Caco-2 (cell line): Measurements from ENCODE around the gene TEDC2. TPM values are rescaled to one million over a fixed set of nuclear protein-coding genes. Genes with fewer than 3 reads are reported as not detected.

Source experiments
- BruUV-seq: library from RNA; stranded (reverse); fragments of 400-500 nt; replicated peaks from 2 replicates; lab custom pipeline; 2021; lab: Mats Ljungman, UMichigan
- CTCF ChIA-PET: fragments of 300-600 bp; sonication (Branson Sonifier 250); formaldehyde crosslinking; loops from one replicate; lab custom pipeline; 2022; ENCODE audit warnings: antibody characterized with exemption; lab: Charles Lee
- POLR2A ChIA-PET: fragments of 300-600 bp; sonication (Branson Sonifier 250); formaldehyde crosslinking; loops from one replicate; lab custom pipeline; 2022; ENCODE audit warnings: antibody characterized with exemption; lab: Charles Lee
- DNase-seq, 2 experiments: peaks; one replicate each; pipeline versions ENCODE4 v3.0.0 to v3.0.0-alpha.2; 2020 to 2022
- H3K27me3 ChIP-seq: replicated peaks from 2 replicates; pipeline ENCODE4 v1.6.0; 2011; ENCODE audit warnings: low read length; ENCODE audit not compliant: control insufficient read depth, insufficient read depth
- H3K36me3 ChIP-seq: 2 replicates; pipeline ENCODE4 v1.5.1; 2011; ENCODE audit warnings: low read length; ENCODE audit not compliant: control insufficient read depth, insufficient read depth
- H3K4me1 ChIP-seq: fragments of 250-450 bp; sonication (Bioruptor Pico); 2 replicates; pipeline ENCODE4 v1.5.1; 2020; ENCODE audit warnings: mild to moderate bottlenecking
- H3K4me3 ChIP-seq: 2 replicates; pipeline ENCODE4 v1.5.1; 2011; ENCODE audit warnings: low read depth, mild to moderate bottlenecking, control low read depth, low read length
- H3K9me3 ChIP-seq: fragments of 250-450 bp; sonication (Bioruptor Pico); 2 replicates; pipeline ENCODE4 v1.5.1; 2020; ENCODE audit warnings: mild to moderate bottlenecking, moderate library complexity
- H3K27ac Mint-ChIP-seq: one replicate; pipeline ENCODE4 v1.8.0; 2022; ENCODE audit warnings: mixed read lengths; ENCODE audit not compliant: unreplicated experiment
- H3K27me3 Mint-ChIP-seq: one replicate; pipeline ENCODE4 v1.8.0; 2022; ENCODE audit warnings: mixed read lengths; ENCODE audit not compliant: insufficient read depth, unreplicated experiment
- H3K36me3 Mint-ChIP-seq: one replicate; pipeline ENCODE4 v1.8.0; 2022; ENCODE audit warnings: mild to moderate bottlenecking, mixed read lengths; ENCODE audit not compliant: insufficient read depth, unreplicated experiment
- H3K4me1 Mint-ChIP-seq: one replicate; pipeline ENCODE4 v1.8.0; 2022; ENCODE audit warnings: low read depth, mixed read lengths; ENCODE audit not compliant: unreplicated experiment
- H3K4me3 Mint-ChIP-seq: one replicate; pipeline ENCODE4 v1.8.0; 2022; ENCODE audit warnings: mild to moderate bottlenecking, moderate library complexity, mixed read lengths; ENCODE audit not compliant: unreplicated experiment
- H3K9me3 Mint-ChIP-seq: one replicate; pipeline ENCODE4 v1.8.0; 2022; ENCODE audit warnings: mixed read lengths; ENCODE audit not compliant: unreplicated experiment
- intact Hi-C: fragments of 100-400 bp; cut with micrococcal nuclease; formaldehyde crosslinking; loops from one replicate; pipeline ENCODE4 v1.10.0; 2022; ENCODE audit not compliant: unreplicated experiment
- total RNA-seq: library from RNA; stranded (reverse); gene quantifications from 2 replicates; pipeline ENCODE4 v1.2.3, GENCODE V29; 2022
- TF ChIP-seq, protein P1 (sequence below), 2 experiments: fragments of 200-600 bp in 1 of 2; IDR thresholded peaks; 1 replicate in 1 of 2; 2 replicates in 1 of 2; pipeline versions ENCODE4 v1.5.1 to v1.8.0; 2011 to 2022; ENCODE audit warnings: antibody characterized with exemption in 1 of 2, control low read depth in 1 of 2, inconsistent platforms in 1 of 2, low read depth in 1 of 2, low read length in 1 of 2, mild to moderate bottlenecking in 1 of 2, moderate library complexity in 1 of 2; ENCODE audit not compliant: insufficient read depth in 1 of 2, severe bottlenecking in 1 of 2, unreplicated experiment in 1 of 2

The TEDC2 gene
- total RNA-seq, 1 experiment from 2014 or later, result 29.0 TPM

DNA sequence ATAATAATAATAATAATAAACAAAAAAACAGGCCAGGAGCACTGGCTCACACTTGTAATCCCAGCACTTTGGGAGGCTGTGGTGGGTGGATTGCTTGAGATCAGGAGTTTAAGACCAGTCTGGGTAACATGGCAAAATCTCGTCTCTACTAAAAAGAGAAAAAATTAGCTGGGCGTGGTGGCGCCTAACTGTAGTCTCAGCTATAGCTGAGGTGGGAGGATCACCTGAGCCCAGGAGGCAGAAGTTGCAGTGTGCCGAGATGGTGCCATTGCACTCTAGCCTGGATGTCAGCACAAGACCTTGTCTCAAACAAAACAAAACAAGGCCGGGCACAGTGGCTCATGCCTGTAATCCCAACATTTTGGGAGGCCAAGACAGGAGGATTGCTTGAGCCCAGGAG is 35.1 kb downstream of the TEDC2 start:
- Mint-ChIP-seq H3K27ac (no peak overlapping the region), H3K27me3 (no peaks in the 10 kb centered on the region), H3K4me1 (peaks cover 6% of the 10 kb centered on the region), H3K4me3 (no peak overlapping the region), H3K9me3 (no peaks in the 10 kb centered on the region), H3K36me3 (peaks cover 5% of the 10 kb centered on the region)
- H3K36me3 ChIP-seq, result no peaks in the 10 kb centered on the region
- no peaks in the 10 kb centered on the region for H3K4me1 ChIP-seq
- DNase-seq, result no peak
- TF ChIP-seq, protein P1, sequence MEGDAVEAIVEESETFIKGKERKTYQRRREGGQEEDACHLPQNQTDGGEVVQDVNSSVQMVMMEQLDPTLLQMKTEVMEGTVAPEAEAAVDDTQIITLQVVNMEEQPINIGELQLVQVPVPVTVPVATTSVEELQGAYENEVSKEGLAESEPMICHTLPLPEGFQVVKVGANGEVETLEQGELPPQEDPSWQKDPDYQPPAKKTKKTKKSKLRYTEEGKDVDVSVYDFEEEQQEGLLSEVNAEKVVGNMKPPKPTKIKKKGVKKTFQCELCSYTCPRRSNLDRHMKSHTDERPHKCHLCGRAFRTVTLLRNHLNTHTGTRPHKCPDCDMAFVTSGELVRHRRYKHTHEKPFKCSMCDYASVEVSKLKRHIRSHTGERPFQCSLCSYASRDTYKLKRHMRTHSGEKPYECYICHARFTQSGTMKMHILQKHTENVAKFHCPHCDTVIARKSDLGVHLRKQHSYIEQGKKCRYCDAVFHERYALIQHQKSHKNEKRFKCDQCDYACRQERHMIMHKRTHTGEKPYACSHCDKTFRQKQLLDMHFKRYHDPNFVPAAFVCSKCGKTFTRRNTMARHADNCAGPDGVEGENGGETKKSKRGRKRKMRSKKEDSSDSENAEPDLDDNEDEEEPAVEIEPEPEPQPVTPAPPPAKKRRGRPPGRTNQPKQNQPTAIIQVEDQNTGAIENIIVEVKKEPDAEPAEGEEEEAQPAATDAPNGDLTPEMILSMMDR (IDR thresholded peaks at IDR 0.05; ENCODE audit: insufficient read depth in 1 of 2, low read depth in 1 of 2, low read length in 1 of 2, severe bottlenecking in 1 of 2, unreplicated experiment in 1 of 2), result no peak
- BruUV-seq, result no TSS peak
- intact Hi-C loops, result no loop called here
- ChIA-PET CTCF (no interaction called here), POLR2A (no interaction called here)
- H3K9me3 ChIP-seq, result no peaks in the 10 kb centered on the region
- no peak overlapping the region for H3K4me3 ChIP-seq
- H3K27me3 ChIP-seq, result no peaks in the 10 kb centered on the region

DNA sequence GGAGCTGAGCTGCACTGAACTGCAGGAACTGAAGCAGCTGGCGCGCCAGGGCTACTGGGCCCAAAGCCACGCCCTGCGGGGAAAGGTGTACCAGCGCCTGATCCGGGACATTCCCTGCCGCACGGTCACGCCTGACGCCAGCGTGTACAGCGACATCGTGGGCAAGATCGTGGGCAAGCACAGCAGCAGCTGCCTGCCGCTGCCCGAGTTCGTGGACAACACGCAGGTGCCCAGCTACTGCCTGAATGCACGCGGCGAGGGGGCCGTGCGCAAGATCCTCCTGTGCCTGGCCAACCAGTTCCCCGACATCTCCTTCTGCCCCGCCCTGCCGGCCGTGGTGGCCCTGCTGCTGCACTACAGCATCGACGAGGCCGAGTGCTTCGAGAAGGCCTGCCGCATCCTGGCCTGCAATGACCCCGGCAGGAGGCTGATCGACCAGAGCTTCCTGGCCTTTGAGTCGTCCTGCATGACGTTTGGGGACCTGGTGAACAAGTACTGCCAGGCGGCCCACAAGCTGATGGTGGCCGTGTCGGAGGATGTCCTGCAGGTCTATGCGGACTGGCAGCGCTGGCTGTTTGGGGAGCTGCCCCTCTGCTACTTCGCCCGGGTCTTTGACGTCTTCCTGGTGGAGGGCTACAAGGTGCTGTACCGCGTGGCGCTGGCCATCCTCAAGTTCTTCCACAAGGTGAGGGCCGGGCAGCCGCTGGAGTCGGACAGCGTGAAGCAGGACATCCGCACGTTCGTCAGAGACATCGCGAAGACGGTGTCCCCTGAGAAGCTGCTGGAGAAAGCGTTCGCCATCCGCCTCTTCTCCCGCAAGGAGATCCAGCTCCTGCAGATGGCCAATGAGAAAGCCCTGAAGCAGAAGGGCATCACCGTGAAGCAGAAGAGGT is 36.6 kb downstream of the TEDC2 start:
- H3K36me3 Mint-ChIP-seq, result peaks cover 10% of the 10 kb centered on the region
- CTCF ChIA-PET, result interaction anchor here (0.6 kb wide), 1 partner anchor 16 kb away, joined by 3 read pairs; no protein-coding TSS in a partner anchor
- H3K36me3 ChIP-seq, result no peaks in the 10 kb centered on the region
- no peak overlapping the region for H3K4me3 ChIP-seq
- TF ChIP-seq, protein P1 (IDR thresholded peaks at IDR 0.05; ENCODE audit: insufficient read depth in 1 of 2, low read depth in 1 of 2, low read length in 1 of 2, severe bottlenecking in 1 of 2, unreplicated experiment in 1 of 2), result no peak
- DNase-seq, result no peak
- H3K9me3 ChIP-seq, result no peaks in the 10 kb centered on the region
- no peak overlapping the region for H3K4me3 Mint-ChIP-seq
- H3K4me1 Mint-ChIP-seq, result peaks cover 6% of the 10 kb centered on the region
- no peaks in the 10 kb centered on the region for H3K9me3 Mint-ChIP-seq
- H3K27me3 ChIP-seq, result no peaks in the 10 kb centered on the region
- BruUV-seq, result no TSS peak
- H3K4me1 ChIP-seq, result no peaks in the 10 kb centered on the region
- no peak overlapping the region for H3K27ac Mint-ChIP-seq
- POLR2A ChIA-PET, result no interaction called here
- intact Hi-C loops, result no loop called here
- no peaks in the 10 kb centered on the region for H3K27me3 Mint-ChIP-seq

DNA sequence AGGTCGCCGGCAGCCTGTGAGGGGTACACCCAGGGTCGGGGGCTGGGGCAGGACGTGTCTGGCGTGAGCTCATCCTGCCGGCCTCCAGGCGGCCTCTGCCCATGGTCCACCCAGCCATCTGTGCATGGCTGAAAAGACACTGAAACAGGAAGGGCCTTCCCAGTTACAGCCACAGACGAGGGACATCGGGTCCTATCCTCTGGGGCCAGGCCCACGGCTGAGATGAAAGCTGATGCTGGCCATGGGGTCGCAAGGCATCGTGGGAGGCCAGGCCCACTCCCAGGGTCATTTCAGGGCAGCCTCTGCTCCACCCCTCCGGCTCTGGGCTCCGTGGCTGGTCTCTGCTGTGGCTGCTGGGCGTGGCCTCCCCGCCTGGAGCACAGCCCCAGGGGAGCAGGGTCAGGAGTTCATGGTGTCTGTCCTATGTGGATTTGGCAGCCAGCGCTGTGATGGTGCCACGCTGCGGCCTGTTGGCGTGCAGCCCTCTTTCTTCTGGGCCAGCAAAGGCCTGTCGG is 37.3 kb downstream of the TEDC2 start:
- H3K4me3 ChIP-seq, result no peak overlapping the region
- Mint-ChIP-seq H3K9me3 (no peaks in the 10 kb centered on the region), H3K27ac (no peak overlapping the region), H3K27me3 (no peaks in the 10 kb centered on the region), H3K4me3 (no peak overlapping the region), H3K4me1 (peaks cover 6% of the 10 kb centered on the region), H3K36me3 (peaks cover 10% of the 10 kb centered on the region)
- H3K9me3 ChIP-seq, result no peaks in the 10 kb centered on the region
- TF ChIP-seq, protein P1 (IDR thresholded peaks at IDR 0.05; ENCODE audit: insufficient read depth in 1 of 2, low read depth in 1 of 2, low read length in 1 of 2, severe bottlenecking in 1 of 2, unreplicated experiment in 1 of 2), result no peak
- no peaks in the 10 kb centered on the region for H3K27me3 ChIP-seq
- ChIA-PET CTCF (interaction anchor here (0.6 kb wide), 1 partner anchor 15 kb away, joined by 3 read pairs; no protein-coding TSS in a partner anchor), POLR2A (no interaction called here)
- H3K4me1 ChIP-seq, result no peaks in the 10 kb centered on the region
- BruUV-seq, result no TSS peak
- no peaks in the 10 kb centered on the region for H3K36me3 ChIP-seq
- intact Hi-C loops, result no loop called here
- DNase-seq, result no peak
